ENCODE results near the gene RBM41.
"Not testable (repeated sequence)": the region's sequence is repeated elsewhere in the genome, so short reads cannot be mapped to it uniquely, and the experiment has no call there.

Gene RBM41

GRCh38 chrX:107118322-107119147, at the start of gene RBM41:
TSS of gene RBM41 (minus strand) at chrX:107118822. CDS start at chrX:107118773, 49 bp downstream.
- DNase-seq (ENCODE audit: low spot score): peak; percentile 83

GRCh38 chrX:107168257-107168656, 49.6 kb upstream of the RBM41 start:
- no peak for DNase-seq (ENCODE audit: low spot score)

- no peak for DNase-seq (ENCODE audit: low spot score)
Observed at GRCh38 chrX:107167163-107167921, 48.7 kb upstream of the RBM41 start.

- not testable (repeated sequence) for DNase-seq (ENCODE audit: low spot score)
Observed at GRCh38 chrX:107157618-107158017, 39.0 kb upstream of the RBM41 start.

GRCh38 chrX:107155621-107156430, 37.2 kb upstream of the RBM41 start:
- not testable (repeated sequence) for DNase-seq (ENCODE audit: low spot score)

- no peak for DNase-seq (ENCODE audit: low spot score)
Observed at GRCh38 chrX:107154787-107155620, 36.4 kb upstream of the RBM41 start.

- no peak for DNase-seq (ENCODE audit: low spot score)
Observed at GRCh38 chrX:107153005-107153404, 34.4 kb upstream of the RBM41 start.

GRCh38 chrX:107146670-107147069, 28.0 kb upstream of the RBM41 start:
- no peak for DNase-seq (ENCODE audit: low spot score)

GRCh38 chrX:107135965-107136307, 17.3 kb upstream of the RBM41 start:
- no peak for DNase-seq (ENCODE audit: low spot score)

GRCh38 chrX:107135049-107135964, 16.7 kb upstream of the RBM41 start:
- no peak for DNase-seq (ENCODE audit: low spot score)

- no peak for DNase-seq (ENCODE audit: low spot score)
Observed at GRCh38 chrX:107123750-107124149, 5.1 kb upstream of the RBM41 start.

GRCh38 chrX:107119283-107119682, 661 bp upstream of the RBM41 start:
- DNase-seq (ENCODE audit: low spot score): no peak

- DNase-seq (ENCODE audit: low spot score): peak; percentile 11
Observed at GRCh38 chrX:107117993-107118321, 665 bp downstream of the RBM41 start.

GRCh38 chrX:107107459-107107858, 11.2 kb downstream of the RBM41 start:
- no peak for DNase-seq (ENCODE audit: low spot score)

GRCh38 chrX:107102980-107103379, 15.6 kb downstream of the RBM41 start:
- DNase-seq (ENCODE audit: low spot score): no peak

GRCh38 chrX:107076158-107076557, 42.5 kb downstream of the RBM41 start:
- DNase-seq (ENCODE audit: low spot score): no peak

GRCh38 chrX:107057731-107058130, 60.9 kb downstream of the RBM41 start:
- DNase-seq (ENCODE audit: low spot score): not testable (repeated sequence)

- DNase-seq (ENCODE audit: low spot score): no peak
Observed at GRCh38 chrX:107054978-107055377, 63.6 kb downstream of the RBM41 start.

- no peak for DNase-seq (ENCODE audit: low spot score)
Observed at GRCh38 chrX:107050195-107050709, 68.4 kb downstream of the RBM41 start.

GRCh38 chrX:107047622-107048021, 71.0 kb downstream of the RBM41 start:
- DNase-seq (ENCODE audit: low spot score): no peak

All from Ammon's horn (tissue), 1 donor.